ENCODE data around the gene WDR62.

Gene WDR62

DNA sequence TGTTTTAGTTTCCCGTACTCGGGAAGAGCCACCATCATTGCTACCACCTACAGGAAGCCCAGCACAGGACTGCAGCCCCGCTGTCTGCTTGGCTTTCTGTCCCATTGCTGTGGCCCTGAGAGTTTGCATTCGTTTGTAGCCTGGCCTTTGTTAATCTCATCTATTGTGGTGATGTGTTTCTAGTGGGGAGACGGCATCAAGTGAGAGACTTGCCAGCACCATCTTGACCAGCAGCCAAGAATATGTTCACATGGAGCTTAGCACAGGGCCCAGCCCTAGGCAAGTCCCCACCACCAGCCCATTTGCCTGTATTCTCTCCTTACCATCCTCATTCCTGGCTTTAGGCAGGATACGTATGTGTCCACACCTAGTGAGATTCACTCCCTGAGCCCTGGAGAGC lies 39.0 kb downstream of the WDR62 start:
- Histone ChIP-seq H3K27me3 (replicated peaks; ENCODE audit: control insufficient read depth, insufficient read depth, low read length, poor library complexity, severe bottlenecking) (no peaks in the 10 kb centered on the region), H3K4me1 (ENCODE audit: control insufficient read depth, insufficient read depth, low read length, poor library complexity, severe bottlenecking) (no peaks in the 10 kb centered on the region), H3K4me3 (ENCODE audit: insufficient read depth, low read depth, low read length, poor library complexity, severe bottlenecking) (no peak overlapping the region), H3K27ac (ENCODE audit: insufficient read depth, low read length, poor library complexity, severe bottlenecking) (no peak overlapping the region), H3K9me3 (ENCODE audit: control insufficient read depth, low read length) (no peaks in the 10 kb centered on the region), H3K36me3 (ENCODE audit: control insufficient read depth, insufficient read depth, low read length) (no peaks in the 10 kb centered on the region)
- DNase-seq: no peak

DNA sequence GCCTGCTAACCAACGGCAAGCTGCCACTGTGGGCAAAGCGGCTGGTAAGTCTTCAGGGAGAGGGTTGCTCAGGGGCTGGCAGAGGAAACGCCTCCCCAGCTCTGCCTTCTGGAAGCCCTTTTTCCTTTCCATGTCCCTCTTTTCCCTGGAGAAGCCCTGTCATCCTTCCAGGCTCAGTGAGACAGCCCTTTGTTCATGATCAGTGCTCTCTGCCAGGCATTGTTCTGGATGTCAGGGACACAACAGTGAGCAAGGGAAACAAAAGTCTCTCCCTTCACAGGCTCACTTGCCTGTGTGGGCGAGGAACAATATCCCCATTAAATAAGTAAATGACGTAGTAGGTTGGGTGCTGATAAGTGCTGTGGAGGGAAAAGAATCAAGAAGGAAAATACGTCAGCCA lies 42.3 kb downstream of the WDR62 start:
- Histone ChIP-seq H3K9me3 (ENCODE audit: control insufficient read depth, low read length) (no peaks in the 10 kb centered on the region), H3K27me3 (replicated peaks; ENCODE audit: control insufficient read depth, insufficient read depth, low read length, poor library complexity, severe bottlenecking) (no peaks in the 10 kb centered on the region), H3K4me3 (ENCODE audit: insufficient read depth, low read depth, low read length, poor library complexity, severe bottlenecking) (no peak overlapping the region), H3K27ac (ENCODE audit: insufficient read depth, low read length, poor library complexity, severe bottlenecking) (no peak overlapping the region), H3K4me1 (ENCODE audit: control insufficient read depth, insufficient read depth, low read length, poor library complexity, severe bottlenecking) (no peaks in the 10 kb centered on the region), H3K36me3 (ENCODE audit: control insufficient read depth, insufficient read depth, low read length) (no peaks in the 10 kb centered on the region)
- no peak for DNase-seq

DNA sequence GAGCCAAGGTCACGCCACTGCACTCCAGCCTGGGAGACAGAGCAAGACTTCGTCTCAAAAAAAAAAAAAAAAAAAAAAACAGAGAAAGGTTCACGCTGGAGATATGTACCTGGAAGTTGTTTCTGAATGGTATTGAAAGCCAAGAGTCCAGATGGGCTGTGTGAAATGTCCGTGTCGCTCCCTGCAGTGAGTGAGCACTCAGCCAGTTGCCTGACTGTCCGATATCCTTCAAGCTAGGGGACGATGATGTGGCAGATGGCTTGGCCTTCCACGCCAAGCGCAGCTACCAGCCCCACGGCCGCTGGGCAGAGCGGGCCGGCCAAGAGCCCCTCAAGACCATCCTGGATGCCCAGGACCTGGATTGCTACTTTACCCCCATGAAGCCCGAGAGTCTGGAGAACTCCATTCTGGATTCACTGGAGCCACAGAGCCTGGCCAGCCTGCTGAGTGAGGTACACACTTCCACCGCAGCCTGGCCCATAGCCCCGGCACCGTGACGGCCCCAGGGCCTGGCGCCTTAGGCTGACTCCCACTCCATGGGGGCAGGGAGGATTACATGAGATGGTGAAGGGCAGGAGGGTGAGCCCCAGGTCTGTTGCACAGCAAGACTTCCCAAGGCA lies 44.6 kb downstream of the WDR62 start:
- Histone ChIP-seq H3K27ac (ENCODE audit: insufficient read depth, low read length, poor library complexity, severe bottlenecking) (no peak overlapping the region), H3K27me3 (replicated peaks; ENCODE audit: control insufficient read depth, insufficient read depth, low read length, poor library complexity, severe bottlenecking) (no peaks in the 10 kb centered on the region), H3K9me3 (ENCODE audit: control insufficient read depth, low read length) (no peaks in the 10 kb centered on the region), H3K4me3 (ENCODE audit: insufficient read depth, low read depth, low read length, poor library complexity, severe bottlenecking) (no peak overlapping the region), H3K36me3 (ENCODE audit: control insufficient read depth, insufficient read depth, low read length) (peaks cover 4% of the 10 kb centered on the region), H3K4me1 (ENCODE audit: control insufficient read depth, insufficient read depth, low read length, poor library complexity, severe bottlenecking) (no peaks in the 10 kb centered on the region)
- DNase-seq: no peak

DNA sequence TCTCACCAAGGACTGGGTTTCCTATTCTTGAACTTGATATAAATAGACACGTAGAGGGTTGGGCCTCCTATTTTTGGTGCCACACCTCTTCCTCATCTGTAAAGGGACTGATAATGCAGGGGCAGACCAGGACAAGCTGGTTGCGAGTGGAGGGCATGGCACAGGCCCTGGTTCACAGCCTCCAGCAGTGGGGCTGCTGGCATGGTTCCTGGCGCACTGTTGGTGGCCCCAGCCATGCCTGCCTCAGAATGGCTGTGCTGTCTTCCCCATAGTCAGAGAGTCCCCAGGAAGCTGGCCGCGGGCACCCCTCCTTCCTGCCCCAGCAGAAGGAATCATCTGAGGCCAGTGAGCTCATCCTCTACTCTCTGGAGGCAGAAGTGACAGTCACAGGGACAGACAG lies 45.8 kb downstream of the WDR62 start:
- no peaks in the 10 kb centered on the region for H3K27me3 ChIP-seq (replicated peaks; ENCODE audit: control insufficient read depth, insufficient read depth, low read length, poor library complexity, severe bottlenecking)
- no peaks in the 10 kb centered on the region for H3K4me1 ChIP-seq (ENCODE audit: control insufficient read depth, insufficient read depth, low read length, poor library complexity, severe bottlenecking)
- H3K4me3 ChIP-seq (ENCODE audit: insufficient read depth, low read depth, low read length, poor library complexity, severe bottlenecking): no peak overlapping the region
- no peak overlapping the region for H3K27ac ChIP-seq (ENCODE audit: insufficient read depth, low read length, poor library complexity, severe bottlenecking)
- H3K36me3 ChIP-seq (ENCODE audit: control insufficient read depth, insufficient read depth, low read length): peaks cover 4% of the 10 kb centered on the region
- no peaks in the 10 kb centered on the region for H3K9me3 ChIP-seq (ENCODE audit: control insufficient read depth, low read length)
- no peak for DNase-seq

DNA sequence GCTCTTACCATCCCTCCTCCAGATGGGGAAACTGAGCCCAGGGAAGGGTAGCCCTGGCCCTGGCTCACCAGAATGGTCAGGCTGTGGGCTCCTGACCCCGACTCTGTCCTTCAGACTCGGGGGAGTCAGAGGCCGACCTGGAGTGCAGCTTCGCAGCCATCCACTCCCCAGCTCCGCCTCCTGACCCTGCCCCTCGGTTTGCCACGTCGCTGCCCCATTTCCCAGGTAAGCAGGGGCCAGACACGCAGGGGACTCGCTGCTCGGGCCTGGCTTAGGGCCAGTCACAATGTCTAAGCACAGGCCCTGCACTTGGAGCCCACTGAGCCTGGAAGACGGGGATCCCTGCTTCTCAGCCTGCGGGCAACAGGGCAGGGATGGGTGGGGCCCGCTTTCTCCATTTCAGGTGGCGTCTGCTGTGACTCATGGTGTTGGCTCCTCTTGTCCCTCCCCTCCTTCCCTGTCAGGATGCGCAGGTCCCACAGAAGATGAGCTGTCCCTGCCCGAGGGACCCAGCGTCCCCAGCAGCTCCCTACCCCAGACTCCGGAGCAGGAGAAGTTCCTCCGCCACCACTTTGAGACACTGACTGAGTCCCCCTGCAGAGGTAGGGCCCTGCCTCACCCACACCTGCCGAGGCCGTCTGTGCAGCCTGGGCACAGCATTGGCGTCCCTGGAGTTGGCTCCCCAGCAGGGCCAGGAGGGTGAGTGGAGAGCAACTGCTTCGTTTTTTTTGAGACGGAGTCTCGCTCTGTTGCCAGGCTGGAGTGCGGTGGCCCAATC lies 47.0 kb downstream of the WDR62 start:
- Histone ChIP-seq H3K4me1 (ENCODE audit: control insufficient read depth, insufficient read depth, low read length, poor library complexity, severe bottlenecking) (no peaks in the 10 kb centered on the region), H3K27ac (ENCODE audit: insufficient read depth, low read length, poor library complexity, severe bottlenecking) (no peak overlapping the region), H3K27me3 (replicated peaks; ENCODE audit: control insufficient read depth, insufficient read depth, low read length, poor library complexity, severe bottlenecking) (no peaks in the 10 kb centered on the region), H3K4me3 (ENCODE audit: insufficient read depth, low read depth, low read length, poor library complexity, severe bottlenecking) (no peak overlapping the region), H3K36me3 (ENCODE audit: control insufficient read depth, insufficient read depth, low read length) (peaks cover 4% of the 10 kb centered on the region), H3K9me3 (ENCODE audit: control insufficient read depth, low read length) (no peaks in the 10 kb centered on the region)
- no peak for DNase-seq

DNA sequence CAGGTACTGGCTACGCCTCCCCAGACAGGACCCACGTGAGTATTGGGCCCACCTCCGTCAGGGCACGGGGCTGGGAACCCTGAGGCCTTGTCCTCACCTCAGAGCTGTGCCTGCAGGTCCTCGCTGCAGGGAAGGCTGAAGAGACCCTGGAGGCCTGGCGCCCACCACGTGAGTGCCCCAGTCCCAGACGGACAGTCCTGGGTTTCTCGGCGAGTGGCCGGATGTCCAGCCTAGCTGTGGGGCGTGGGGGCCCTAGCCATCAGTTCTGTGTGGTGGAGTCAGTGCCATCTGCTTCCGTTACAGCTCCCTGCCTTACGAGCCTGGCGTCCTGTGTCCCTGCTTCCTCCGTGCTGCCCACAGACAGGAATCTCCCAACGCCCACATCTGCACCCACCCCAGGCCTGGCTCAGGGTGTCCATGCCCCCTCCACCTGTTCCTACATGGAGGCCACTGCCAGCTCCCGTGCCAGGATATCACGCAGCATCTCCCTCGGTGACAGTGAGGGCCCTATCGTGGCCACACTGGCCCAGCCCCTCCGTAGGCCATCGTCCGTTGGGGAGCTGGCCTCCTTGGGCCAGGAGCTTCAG lies 48.4 kb downstream of the WDR62 start:
- DNase-seq: no peak
- peaks cover 4% of the 10 kb centered on the region for H3K36me3 ChIP-seq (ENCODE audit: control insufficient read depth, insufficient read depth, low read length)

DNA sequence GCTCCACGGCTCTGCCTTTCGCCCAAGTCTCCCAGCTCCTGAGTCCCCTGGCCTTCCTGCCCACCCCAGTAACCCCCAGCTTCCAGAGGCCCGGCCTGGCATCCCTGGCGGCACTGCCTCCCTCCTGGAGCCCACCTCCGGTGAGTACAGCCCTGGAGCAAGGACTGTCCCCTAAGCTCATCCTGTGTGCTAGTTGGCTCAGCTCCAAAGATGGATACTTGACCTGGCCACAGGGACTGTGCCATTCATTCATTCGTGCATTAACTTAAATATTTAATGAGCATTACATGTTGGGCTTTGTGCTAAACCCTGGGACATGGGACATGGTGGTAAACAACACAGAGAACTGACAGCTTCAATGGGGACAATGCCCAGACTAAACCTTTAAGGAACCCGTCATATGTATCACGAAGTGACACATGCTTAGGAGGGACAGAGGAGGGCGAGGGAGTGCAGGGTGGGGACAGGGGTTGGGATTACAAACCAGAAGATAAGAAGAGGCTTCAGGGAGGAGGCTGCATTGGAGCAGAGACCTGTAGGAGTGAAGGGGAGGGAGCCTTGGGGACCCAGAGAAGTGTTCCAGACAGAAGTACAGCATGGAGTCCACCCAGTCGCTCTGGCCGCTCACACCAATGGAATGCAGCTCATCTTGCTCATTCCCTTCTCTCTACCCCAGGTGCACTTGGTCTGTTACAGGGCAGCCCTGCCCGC lies 49.3 kb downstream of the WDR62 start:
- no peak overlapping the region for H3K27ac ChIP-seq (ENCODE audit: insufficient read depth, low read length, poor library complexity, severe bottlenecking)
- H3K9me3 ChIP-seq (ENCODE audit: control insufficient read depth, low read length): no peaks in the 10 kb centered on the region
- H3K36me3 ChIP-seq (ENCODE audit: control insufficient read depth, insufficient read depth, low read length): peaks cover 4% of the 10 kb centered on the region
- no peaks in the 10 kb centered on the region for H3K4me1 ChIP-seq (ENCODE audit: control insufficient read depth, insufficient read depth, low read length, poor library complexity, severe bottlenecking)
- no peak for DNase-seq
- H3K4me3 ChIP-seq (ENCODE audit: insufficient read depth, low read depth, low read length, poor library complexity, severe bottlenecking): no peak overlapping the region
- H3K27me3 ChIP-seq (replicated peaks; ENCODE audit: control insufficient read depth, insufficient read depth, low read length, poor library complexity, severe bottlenecking): no peaks in the 10 kb centered on the region

More for the DNA sequence above, 48.4 kb downstream of the WDR62 start:
- Histone ChIP-seq H3K4me1 (ENCODE audit: control insufficient read depth, insufficient read depth, low read length, poor library complexity, severe bottlenecking) (no peaks in the 10 kb centered on the region), H3K27ac (ENCODE audit: insufficient read depth, low read length, poor library complexity, severe bottlenecking) (no peak overlapping the region), H3K27me3 (replicated peaks; ENCODE audit: control insufficient read depth, insufficient read depth, low read length, poor library complexity, severe bottlenecking) (no peaks in the 10 kb centered on the region), H3K9me3 (ENCODE audit: control insufficient read depth, low read length) (no peaks in the 10 kb centered on the region), H3K4me3 (ENCODE audit: insufficient read depth, low read depth, low read length, poor library complexity, severe bottlenecking) (no peak overlapping the region)

DNA sequence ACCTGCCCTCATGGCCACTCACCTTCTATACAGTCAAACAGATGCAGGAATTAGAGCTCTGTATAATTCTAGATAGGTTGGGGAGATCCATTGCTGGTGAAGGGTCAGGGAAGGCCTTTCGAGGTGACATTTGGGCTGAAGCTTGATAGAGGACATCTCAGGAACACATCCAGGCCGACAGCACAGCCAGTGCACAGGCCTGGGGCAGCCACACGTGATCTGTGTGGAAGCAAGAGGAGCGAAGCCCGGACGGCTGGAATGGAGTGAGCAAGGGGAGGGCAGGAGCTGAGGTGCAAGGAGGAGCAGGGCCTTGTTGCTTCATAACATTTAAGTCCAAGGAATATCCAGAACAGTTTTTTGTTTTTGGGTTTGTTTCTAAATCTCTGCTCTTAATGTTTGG lies 51.7 kb downstream of the WDR62 start:
- H3K36me3 ChIP-seq (ENCODE audit: control insufficient read depth, insufficient read depth, low read length): peaks cover 8% of the 10 kb centered on the region
- DNase-seq: no peak

DNA sequence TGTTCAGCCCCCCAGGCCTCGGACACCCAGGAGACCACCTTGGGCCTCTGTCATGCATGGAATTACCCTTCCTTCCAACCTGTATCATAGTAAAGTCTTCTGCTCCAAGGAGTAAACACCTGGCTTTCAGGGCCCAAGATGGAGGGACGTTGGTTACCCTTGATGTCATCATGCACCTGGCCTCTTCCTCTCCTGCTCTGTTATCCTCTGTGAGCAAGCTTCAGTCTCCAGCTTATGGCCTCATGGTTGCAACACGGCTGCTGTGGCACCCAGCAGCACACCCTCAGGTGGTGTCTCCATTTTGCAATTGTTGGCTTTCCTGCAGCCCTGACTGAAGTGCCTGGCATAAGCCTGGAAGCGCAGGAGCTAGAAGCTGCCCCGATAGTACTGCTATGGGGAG lies 52.3 kb downstream of the WDR62 start:
- DNase-seq: no peak
- Histone ChIP-seq H3K27me3 (replicated peaks; ENCODE audit: control insufficient read depth, insufficient read depth, low read length, poor library complexity, severe bottlenecking) (no peaks in the 10 kb centered on the region), H3K27ac (ENCODE audit: insufficient read depth, low read length, poor library complexity, severe bottlenecking) (no peak overlapping the region), H3K4me3 (ENCODE audit: insufficient read depth, low read depth, low read length, poor library complexity, severe bottlenecking) (no peak overlapping the region), H3K4me1 (ENCODE audit: control insufficient read depth, insufficient read depth, low read length, poor library complexity, severe bottlenecking) (no peaks in the 10 kb centered on the region), H3K9me3 (ENCODE audit: control insufficient read depth, low read length) (no peaks in the 10 kb centered on the region), H3K36me3 (ENCODE audit: control insufficient read depth, insufficient read depth, low read length) (peaks cover 8% of the 10 kb centered on the region)

More for the DNA sequence above, 51.7 kb downstream of the WDR62 start:
- H3K4me1 ChIP-seq (ENCODE audit: control insufficient read depth, insufficient read depth, low read length, poor library complexity, severe bottlenecking): no peaks in the 10 kb centered on the region
- H3K27ac ChIP-seq (ENCODE audit: insufficient read depth, low read length, poor library complexity, severe bottlenecking): no peak overlapping the region
- no peaks in the 10 kb centered on the region for H3K27me3 ChIP-seq (replicated peaks; ENCODE audit: control insufficient read depth, insufficient read depth, low read length, poor library complexity, severe bottlenecking)
- H3K9me3 ChIP-seq (ENCODE audit: control insufficient read depth, low read length): no peaks in the 10 kb centered on the region
- no peak overlapping the region for H3K4me3 ChIP-seq (ENCODE audit: insufficient read depth, low read depth, low read length, poor library complexity, severe bottlenecking)

DNA sequence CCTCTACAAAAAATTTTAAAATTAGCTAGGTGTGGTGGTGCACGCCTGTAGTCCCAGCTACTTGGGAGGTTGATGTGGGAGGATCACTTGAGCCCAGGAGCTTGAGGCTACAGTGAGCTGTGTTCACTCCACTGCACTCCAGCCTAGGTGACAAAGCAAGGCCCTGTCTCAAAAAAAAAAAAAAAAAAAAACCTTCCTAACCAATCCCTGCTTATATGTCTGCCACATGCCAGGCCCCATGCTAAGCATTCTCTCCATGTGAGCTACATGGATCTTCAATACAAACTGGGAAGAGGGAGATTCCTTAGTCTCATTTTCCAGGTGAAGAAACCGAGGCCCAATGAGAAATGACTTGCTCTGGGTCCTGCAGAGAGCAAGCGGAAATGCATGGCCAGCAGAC lies 54.0 kb downstream of the WDR62 start:
- Histone ChIP-seq H3K9me3 (ENCODE audit: control insufficient read depth, low read length) (no peaks in the 10 kb centered on the region), H3K4me3 (ENCODE audit: insufficient read depth, low read depth, low read length, poor library complexity, severe bottlenecking) (no peak overlapping the region), H3K36me3 (ENCODE audit: control insufficient read depth, insufficient read depth, low read length) (peaks cover 24% of the 10 kb centered on the region), H3K4me1 (ENCODE audit: control insufficient read depth, insufficient read depth, low read length, poor library complexity, severe bottlenecking) (peaks cover 3% of the 10 kb centered on the region), H3K27me3 (replicated peaks; ENCODE audit: control insufficient read depth, insufficient read depth, low read length, poor library complexity, severe bottlenecking) (no peaks in the 10 kb centered on the region), H3K27ac (ENCODE audit: insufficient read depth, low read length, poor library complexity, severe bottlenecking) (no peak overlapping the region)
- DNase-seq: no peak
